H1 (cell line): ENCODE data around the gene AHDC1. TPM values are rescaled to one million over a fixed set of nuclear protein-coding genes. Genes with fewer than 3 reads are reported as not detected.

Experiments used
- CTCF ChIA-PET: fragments of 300-600 bp; sonication (Branson Sonifier 250); formaldehyde crosslinking; loops from one replicate; lab custom pipeline; 2021; ENCODE audit not compliant: partially characterized antibody; lab: Charles Lee
- POLR2A ChIA-PET: fragments of 300-600 bp; sonication (Branson Sonifier 250); formaldehyde crosslinking; loops from one replicate; lab custom pipeline; 2021; ENCODE audit warnings: inconsistent platforms; ENCODE audit not compliant: partially characterized antibody; lab: Charles Lee
- DNase-seq, 2 experiments: peaks; one replicate each; pipeline versions ENCODE4 v3.0.0 to v3.0.0-alpha.2; 2010 to 2022; ENCODE audit warnings: low spot score in 2 of 2, low read depth in 1 of 2, mixed read lengths in 1 of 2
- FAIRE-seq: peaks from 2 replicates; lab custom pipeline; 2011; peaks lifted over from hg19 to GRCh38; lab: Jason Lieb, UNC
- H2AFZ ChIP-seq: 2 replicates; pipeline ENCODE4 v1.8.1; 2012; ENCODE audit warnings: low read length, inconsistent platforms
- H2AK5ac ChIP-seq: 2 replicates; pipeline ENCODE4 v1.6.1; 2013; ENCODE audit warnings: low read depth, low read length
- H2BK120ac ChIP-seq: replicated peaks from 2 replicates; pipeline ENCODE3; 2013; ENCODE audit warnings: low read depth, low read length, inconsistent platforms
- H2BK12ac ChIP-seq: 2 replicates; pipeline ENCODE4 v1.6.1; 2013; ENCODE audit warnings: low read depth, low read length
- H2BK15ac ChIP-seq: 2 replicates; pipeline ENCODE4 v1.6.1; 2013; ENCODE audit warnings: low read length
- H2BK20ac ChIP-seq: 2 replicates; pipeline ENCODE4 v1.6.1; 2013; ENCODE audit warnings: low read length
- H2BK5ac ChIP-seq: 2 replicates; pipeline ENCODE4 v1.6.1; 2013; ENCODE audit warnings: low read depth, low read length
- H3K14ac ChIP-seq: 2 replicates; pipeline ENCODE4 v1.6.1; 2013; ENCODE audit warnings: inconsistent platforms; ENCODE audit not compliant: insufficient read length
- H3K18ac ChIP-seq: 2 replicates; pipeline ENCODE4 v1.6.1; 2013; ENCODE audit warnings: low read length; ENCODE audit errors: extremely low read depth
- H3K23ac ChIP-seq: 2 replicates; pipeline ENCODE4 v1.6.1; 2013; ENCODE audit warnings: inconsistent platforms; ENCODE audit not compliant: insufficient read length
- H3K23me2 ChIP-seq: 2 replicates; pipeline ENCODE4 v1.6.1; 2013; ENCODE audit warnings: low read depth, low read length
- H3K27ac ChIP-seq: 2 replicates; pipeline ENCODE4 v1.6.1; 2011; ENCODE audit warnings: low read depth, low read length, inconsistent platforms
- H3K27me3 ChIP-seq, 4 experiments: replicated peaks in 1 of 4; 1 replicate in 1 of 4; 2 replicates in 3 of 4; pipeline versions ENCODE4 v1.6.1 to v1.8.1; 2011 to 2013; ENCODE audit warnings: low read length in 3 of 4, mild to moderate bottlenecking in 3 of 4, inconsistent platforms in 2 of 4, mixed read lengths in 2 of 4, moderate library complexity in 1 of 4; ENCODE audit not compliant: control insufficient read depth in 3 of 4, insufficient read depth in 3 of 4; ENCODE audit errors: extremely low read depth in 1 of 4
- H3K36me3 ChIP-seq, 4 experiments: 2 replicates each; pipeline versions ENCODE4 v1.6.1 to v1.8.1; 2011 to 2013; ENCODE audit warnings: mild to moderate bottlenecking in 4 of 4, low read length in 3 of 4, moderate library complexity in 2 of 4, control low read depth in 1 of 4, inconsistent platforms in 1 of 4; ENCODE audit not compliant: insufficient read depth in 4 of 4, control insufficient read depth in 2 of 4
- H3K4ac ChIP-seq: replicated peaks from 2 replicates; pipeline ENCODE3; 2013; ENCODE audit warnings: low read length, low read depth, mixed read lengths, inconsistent platforms; ENCODE audit not compliant: insufficient read length
- H3K4me1 ChIP-seq, 4 experiments: replicated peaks in 1 of 4; 1 replicate in 1 of 4; 2 replicates in 3 of 4; pipeline versions ENCODE4 v1.6.1 to v1.8.1; 2011 to 2013; ENCODE audit warnings: low read length in 3 of 4, inconsistent platforms in 2 of 4, mixed read lengths in 1 of 4; ENCODE audit not compliant: insufficient read depth in 4 of 4, control insufficient read depth in 3 of 4
- H3K4me2 ChIP-seq, 2 experiments: 2 replicates each; pipeline versions ENCODE4 v1.6.1 to v1.8.1; 2011 to 2013; ENCODE audit warnings: low read depth in 2 of 2, low read length in 2 of 2, control low read depth in 1 of 2, inconsistent platforms in 1 of 2, mild to moderate bottlenecking in 1 of 2; ENCODE audit not compliant: insufficient read depth in 1 of 2
- H3K4me3 ChIP-seq, 4 experiments: fragments of 200-600, 300-600 bp in 1 of 4; sonication (generic), shearing (Covaris generic), sonication (Bioruptor Twin) in 1 of 4; 2 replicates each; pipeline versions ENCODE4 v1.5.1 to v1.8.1; 2011 to 2016; ENCODE audit warnings: low read length in 4 of 4, low read depth in 3 of 4, control low read depth in 2 of 4, inconsistent platforms in 2 of 4, mild to moderate bottlenecking in 2 of 4, mixed read lengths in 1 of 4, moderate library complexity in 1 of 4; ENCODE audit not compliant: insufficient read depth in 2 of 4; ENCODE audit errors: extremely low read depth in 1 of 4
- H3K56ac ChIP-seq: replicated peaks from 2 replicates; pipeline ENCODE3; 2013; ENCODE audit warnings: low read depth, mild to moderate bottlenecking, mixed read lengths, low read length, inconsistent platforms; ENCODE audit not compliant: insufficient read length
- H3K79me1 ChIP-seq: 2 replicates; pipeline ENCODE4 v1.6.1; 2013; ENCODE audit warnings: low read depth, low read length, control low read depth
- H3K79me2 ChIP-seq, 2 experiments: 2 replicates each; pipeline versions ENCODE4 v1.6.1 to v1.8.1; 2012 to 2013; ENCODE audit warnings: low read length in 2 of 2, mild to moderate bottlenecking in 2 of 2, inconsistent platforms in 1 of 2; ENCODE audit not compliant: insufficient read depth in 2 of 2, control insufficient read depth in 1 of 2
- H3K9ac ChIP-seq, 4 experiments: replicated peaks in 1 of 4; 1 replicate in 1 of 4; 2 replicates in 3 of 4; pipeline versions ENCODE4 v1.6.1 to v1.8.1; 2011 to 2013; ENCODE audit warnings: low read depth in 3 of 4, low read length in 3 of 4, control low read depth in 2 of 4, mild to moderate bottlenecking in 2 of 4, moderate library complexity in 2 of 4, inconsistent platforms in 1 of 4; ENCODE audit errors: extremely low read depth in 1 of 4
- H3K9me3 ChIP-seq, 2 experiments: 2 replicates each; pipeline versions ENCODE4 v1.6.1 to v1.8.1; 2012 to 2013; ENCODE audit warnings: mild to moderate bottlenecking in 2 of 2, moderate library complexity in 2 of 2, control low read depth in 1 of 2, inconsistent platforms in 1 of 2, low read depth in 1 of 2, low read length in 1 of 2, mixed read lengths in 1 of 2; ENCODE audit not compliant: insufficient read depth in 2 of 2
- H4K20me1 ChIP-seq, 2 experiments: replicated peaks in 1 of 2; 2 replicates each; pipeline versions ENCODE3 to v1.8.1; 2011 to 2013; ENCODE audit warnings: inconsistent platforms in 2 of 2, low read length in 2 of 2, mild to moderate bottlenecking in 1 of 2; ENCODE audit not compliant: insufficient read depth in 2 of 2, control insufficient read depth in 1 of 2
- H4K5ac ChIP-seq: 2 replicates; pipeline ENCODE4 v1.6.1; 2013; ENCODE audit warnings: low read length, low read depth, mixed read lengths, inconsistent platforms; ENCODE audit not compliant: insufficient read length
- H4K8ac ChIP-seq: 2 replicates; pipeline ENCODE4 v1.8.0; 2013; ENCODE audit warnings: mild to moderate bottlenecking, moderate library complexity, low read length, inconsistent platforms; ENCODE audit not compliant: insufficient read depth; ENCODE audit errors: extremely low read depth
- H4K91ac ChIP-seq: replicated peaks from 2 replicates; pipeline ENCODE3; 2013; ENCODE audit warnings: low read length, mixed read lengths, inconsistent platforms; ENCODE audit not compliant: insufficient read length
- GTF2F1 ChIP-seq: IDR thresholded peaks from 2 replicates; pipeline ENCODE4 v1.6.1; 2012; ENCODE audit warnings: low read depth, low read length, improper control_type of control experiment, borderline replicate concordance
- KDM4A ChIP-seq: IDR thresholded peaks from one replicate; pipeline ENCODE4 v1.7.1; 2012; ENCODE audit warnings: low read depth, mild to moderate bottlenecking, moderate library complexity, low read length, inconsistent platforms; ENCODE audit not compliant: severe bottlenecking
- RFX5 ChIP-seq: IDR thresholded peaks from 2 replicates; pipeline ENCODE4 v1.6.1; 2011; ENCODE audit warnings: low read depth, low read length, improper control_type of control experiment, borderline replicate concordance
- SIRT6 ChIP-seq: IDR thresholded peaks from one replicate; pipeline ENCODE4 v1.7.1; 2012; ENCODE audit warnings: low read length, inconsistent platforms
- WGBS, 2 experiments: shearing (Covaris generic) in 1 of 2; methylation state at CpG; one replicate each; pipeline versions ENCODE4 v1.1.6 to v1.1.7; 2013 to 2015; ENCODE audit warnings: low lambda C conversion rate in 2 of 2, mixed read lengths in 2 of 2, inconsistent platforms in 1 of 2, low coverage in 1 of 2, missing lambda C conversion rate in 1 of 2; ENCODE audit not compliant: insufficient replicate concordance in 2 of 2, insufficient coverage in 1 of 2, insufficient read length in 1 of 2; ENCODE audit errors: extremely low coverage in 1 of 2, missing lambda C conversion rate in 1 of 2; 5-methylcytosine and 5-hydroxymethylcytosine counted together
- polyA plus RNA-seq, 7 experiments: library from polyadenylated mRNA; depleted of rRNA in 3 of 7; stranded (reverse) in 5 of 7; unstranded in 2 of 7; fragments of >200 nt in 5 of 7; fragments of 200-250 nt in 2 of 7; gene quantifications; 1 replicate in 5 of 7; 2 replicates in 1 of 7; 4 replicates in 1 of 7; pipeline versions ENCODE4 v1.2.1 to v1.2.3, GENCODE V29; 2011 to 2013; ENCODE audit warnings: missing spikeins in 2 of 7, mixed read lengths in 2 of 7
- total RNA-seq: library from RNA; stranded (reverse); fragmentation: NEBNext Ultra II Directional; extraction: Animal tissue kit (Norgen Biotek cat#: 25700); gene quantifications from 2 replicates; pipeline ENCODE4 v1.2.1, GENCODE V29; 2021
- TF ChIP-seq, protein P1 (sequence below): IDR thresholded peaks from 2 replicates; pipeline ENCODE4 v1.6.1; 2012; ENCODE audit warnings: low read length, inconsistent platforms
- TF ChIP-seq, protein P2 (sequence below): IDR thresholded peaks from 2 replicates; pipeline ENCODE4 v1.6.1; 2011; ENCODE audit warnings: low read length, improper control_type of control experiment

The AHDC1 gene
- total and polyA plus RNA-seq, 2 of the 8 experiments (the other 6 are each of a cell fraction or from before 2014, with no cell fraction given), result 4.4 to 35.1 TPM

DNA sequence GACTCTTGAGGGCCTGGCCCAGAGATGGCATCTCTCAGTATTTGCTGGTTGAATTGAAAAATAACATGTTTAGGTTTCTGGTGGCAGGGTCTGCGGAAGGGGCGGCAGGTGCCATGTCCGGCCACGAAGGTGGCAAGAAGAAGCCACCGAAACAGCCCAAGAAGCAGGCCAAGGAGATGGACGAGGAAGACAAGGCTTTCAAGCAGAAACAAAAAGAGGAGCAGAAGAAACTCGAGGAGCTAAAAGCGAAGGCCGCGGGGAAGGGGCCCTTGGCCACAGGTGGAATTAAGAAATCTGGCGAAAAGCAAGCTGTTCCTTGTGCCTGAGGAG is 45.3 kb upstream of the AHDC1 start:
- Histone ChIP-seq H3K9ac (no peak overlapping the region), H3K9me3 (no peaks in the 10 kb centered on the region), H2AK5ac (no peak overlapping the region), H3K23me2 (no peaks in the 10 kb centered on the region), H4K5ac (no peak overlapping the region), H3K4me3 (no peak overlapping the region), H3K27ac (no peak overlapping the region), H3K36me3 (no peaks in the 10 kb centered on the region), H2AFZ (no peak overlapping the region), H4K20me1 (no peaks in the 10 kb centered on the region), H3K4me1 (peaks cover 5 to 10% (median 8%) of the 10 kb centered on the region in 4 experiments), H3K4ac (no peak overlapping the region), H4K91ac (no peak overlapping the region), H3K14ac (no peak overlapping the region), H3K23ac (no peak overlapping the region), H3K56ac (no peak overlapping the region), H3K4me2 (no peak overlapping the region), H3K27me3 (no peaks in the 10 kb centered on the region), H2BK20ac (no peak overlapping the region), H4K8ac (no peak overlapping the region), H2BK120ac (no peak overlapping the region), H2BK15ac (no peak overlapping the region), H3K79me2 (no peaks in the 10 kb centered on the region), H3K18ac (no peak overlapping the region), H3K79me1 (no peaks in the 10 kb centered on the region)
- WGBS, 2 experiments, result 92% methylated on average over 11 of the region's 11 CpGs; no CpG with 5 or more reads in 1 of the 2 experiments
- DNase-seq, result no peak
- CTCF ChIA-PET, result interaction anchor here (0.6 to 6.2 kb wide), 15 partner anchors 10 to 643 kb away, joined by 3 to 47 read pairs (median 3); partner anchors contain the start of gene IFI6
- FAIRE-seq, result no peak
- TF ChIP-seq GTF2F1 (no peak), KDM4A (no peak), RFX5 (no peak), SIRT6 (no peak)
- TF ChIP-seq, protein P1, sequence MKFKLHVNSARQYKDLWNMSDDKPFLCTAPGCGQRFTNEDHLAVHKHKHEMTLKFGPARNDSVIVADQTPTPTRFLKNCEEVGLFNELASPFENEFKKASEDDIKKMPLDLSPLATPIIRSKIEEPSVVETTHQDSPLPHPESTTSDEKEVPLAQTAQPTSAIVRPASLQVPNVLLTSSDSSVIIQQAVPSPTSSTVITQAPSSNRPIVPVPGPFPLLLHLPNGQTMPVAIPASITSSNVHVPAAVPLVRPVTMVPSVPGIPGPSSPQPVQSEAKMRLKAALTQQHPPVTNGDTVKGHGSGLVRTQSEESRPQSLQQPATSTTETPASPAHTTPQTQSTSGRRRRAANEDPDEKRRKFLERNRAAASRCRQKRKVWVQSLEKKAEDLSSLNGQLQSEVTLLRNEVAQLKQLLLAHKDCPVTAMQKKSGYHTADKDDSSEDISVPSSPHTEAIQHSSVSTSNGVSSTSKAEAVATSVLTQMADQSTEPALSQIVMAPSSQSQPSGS, result no peak
- TF ChIP-seq, protein P2, sequence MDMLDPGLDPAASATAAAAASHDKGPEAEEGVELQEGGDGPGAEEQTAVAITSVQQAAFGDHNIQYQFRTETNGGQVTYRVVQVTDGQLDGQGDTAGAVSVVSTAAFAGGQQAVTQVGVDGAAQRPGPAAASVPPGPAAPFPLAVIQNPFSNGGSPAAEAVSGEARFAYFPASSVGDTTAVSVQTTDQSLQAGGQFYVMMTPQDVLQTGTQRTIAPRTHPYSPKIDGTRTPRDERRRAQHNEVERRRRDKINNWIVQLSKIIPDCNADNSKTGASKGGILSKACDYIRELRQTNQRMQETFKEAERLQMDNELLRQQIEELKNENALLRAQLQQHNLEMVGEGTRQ, result no peak
- TF ChIP-seq, all 59 proteins: peak for 0
- H2BK12ac ChIP-seq, result no peak overlapping the region
- POLR2A ChIA-PET, result no interaction called here
- H2BK5ac ChIP-seq, result no peak overlapping the region
